A549 (cell line): ENCODE results near the gene TTLL11.

Experiments
- EP300 ChIP-seq, 2 experiments: fragments of >200 bp; sonication (Bioruptor Twin); formaldehyde crosslinking; IDR thresholded peaks; 2 replicates in 1 of 2; 3 replicates in 1 of 2; pipeline ENCODE4 v1.6.1; 2016 to 2017
- JUN ChIP-seq, 2 experiments: fragments of >200 bp; sonication (Bioruptor Twin); formaldehyde crosslinking; IDR thresholded peaks; 2 replicates in 1 of 2; 3 replicates in 1 of 2; pipeline ENCODE4 v1.6.1; 2016 to 2017
- KDM1A ChIP-seq: fragments of 200-600 bp; sonication (generic); IDR thresholded peaks from 2 replicates; pipeline ENCODE4 v1.6.1; 2016; ENCODE audit warnings: low read depth, mild to moderate bottlenecking
- POLR2A ChIP-seq: IDR thresholded peaks from 2 replicates; pipeline ENCODE4 v1.6.1; 2012; ENCODE audit warnings: mild to moderate bottlenecking, low read length
- POLR2AphosphoS2 ChIP-seq: conservative IDR thresholded peaks from 2 replicates; pipeline ENCODE4 v1.6.1; 2012; ENCODE audit warnings: low read length, improper control_type of control experiment, inconsistent platforms
- RAD21 ChIP-seq, 2 experiments: fragments of >200 bp in 1 of 2; sonication (Bioruptor Twin) in 1 of 2; formaldehyde crosslinking in 1 of 2; IDR thresholded peaks in 1 of 2; conservative IDR thresholded peaks in 1 of 2; 2 replicates in 1 of 2; 3 replicates in 1 of 2; pipeline ENCODE4 v1.6.1; 2012 to 2018; ENCODE audit warnings: inconsistent platforms in 1 of 2
- RCOR1 ChIP-seq: fragments of 150-350 bp; IDR thresholded peaks from 2 replicates; pipeline ENCODE4 v1.6.1; 2014; ENCODE audit warnings: antibody characterized with exemption, low read length, low read depth
- TF ChIP-seq, protein P1 (sequence below): fragments of >200 bp; sonication (Bioruptor Twin); formaldehyde crosslinking; IDR thresholded peaks from 3 replicates; pipeline ENCODE4 v1.5.1; 2016
- TF ChIP-seq, protein P2 (sequence below): fragments of 450-650 bp; IDR thresholded peaks from 2 replicates; pipeline ENCODE4 v1.6.1; 2014; ENCODE audit warnings: antibody characterized with exemption
- TF ChIP-seq, protein P3 (sequence below): fragments of 200-600 bp; sonication (generic); IDR thresholded peaks from 2 replicates; pipeline ENCODE4 v1.6.1; 2016; ENCODE audit warnings: antibody characterized with exemption, mild to moderate bottlenecking, moderate library complexity

DNA sequence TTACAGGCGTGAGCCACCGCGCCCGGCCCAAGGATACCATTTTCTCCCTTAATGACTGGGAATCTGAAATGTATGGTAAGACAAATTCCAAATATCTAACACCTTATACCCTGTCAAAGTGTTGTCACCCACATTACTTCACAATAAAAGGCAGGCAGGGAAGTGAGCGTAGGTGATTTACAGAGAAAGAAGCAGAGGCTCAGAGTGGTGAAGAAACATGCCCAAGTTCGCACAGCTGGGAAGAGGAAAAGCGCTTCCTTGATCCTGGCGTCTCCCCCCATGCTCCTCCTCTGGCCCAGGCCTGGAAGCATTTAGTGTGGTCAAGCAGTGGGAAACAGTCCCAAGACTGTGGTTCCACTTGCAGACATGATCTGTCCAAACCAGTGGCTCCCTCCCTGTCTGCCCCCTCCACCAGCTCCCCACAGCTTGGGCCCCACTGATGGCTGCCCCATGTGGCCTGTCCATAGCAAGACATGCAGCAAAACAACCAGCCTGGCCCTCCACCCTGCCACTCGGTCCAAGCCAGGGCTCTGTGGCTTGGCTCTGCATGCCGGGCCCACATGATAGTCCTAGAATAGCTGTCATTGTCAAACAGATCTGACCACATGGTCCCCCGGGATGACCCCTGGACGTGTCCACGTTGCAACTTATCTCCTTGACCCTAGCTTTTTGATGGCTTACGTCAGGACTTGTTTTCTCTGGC is 107.2 kb downstream of the TTLL11 start:
- TF ChIP-seq POLR2AphosphoS2 (no peak), POLR2A (no peak), EP300 (IDR thresholded peaks at IDR 0.05) (no peak), JUN (IDR thresholded peaks at IDR 0.05) (no peak), KDM1A (no peak), RAD21 (conservative IDR thresholded peaks at IDR 0.05 in 1 of 2, IDR thresholded peaks at IDR 0.05 in 1 of 2) (no peak), RCOR1 (no peak)
- TF ChIP-seq, protein P1, sequence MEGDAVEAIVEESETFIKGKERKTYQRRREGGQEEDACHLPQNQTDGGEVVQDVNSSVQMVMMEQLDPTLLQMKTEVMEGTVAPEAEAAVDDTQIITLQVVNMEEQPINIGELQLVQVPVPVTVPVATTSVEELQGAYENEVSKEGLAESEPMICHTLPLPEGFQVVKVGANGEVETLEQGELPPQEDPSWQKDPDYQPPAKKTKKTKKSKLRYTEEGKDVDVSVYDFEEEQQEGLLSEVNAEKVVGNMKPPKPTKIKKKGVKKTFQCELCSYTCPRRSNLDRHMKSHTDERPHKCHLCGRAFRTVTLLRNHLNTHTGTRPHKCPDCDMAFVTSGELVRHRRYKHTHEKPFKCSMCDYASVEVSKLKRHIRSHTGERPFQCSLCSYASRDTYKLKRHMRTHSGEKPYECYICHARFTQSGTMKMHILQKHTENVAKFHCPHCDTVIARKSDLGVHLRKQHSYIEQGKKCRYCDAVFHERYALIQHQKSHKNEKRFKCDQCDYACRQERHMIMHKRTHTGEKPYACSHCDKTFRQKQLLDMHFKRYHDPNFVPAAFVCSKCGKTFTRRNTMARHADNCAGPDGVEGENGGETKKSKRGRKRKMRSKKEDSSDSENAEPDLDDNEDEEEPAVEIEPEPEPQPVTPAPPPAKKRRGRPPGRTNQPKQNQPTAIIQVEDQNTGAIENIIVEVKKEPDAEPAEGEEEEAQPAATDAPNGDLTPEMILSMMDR = no peak
- TF ChIP-seq, protein P2, sequence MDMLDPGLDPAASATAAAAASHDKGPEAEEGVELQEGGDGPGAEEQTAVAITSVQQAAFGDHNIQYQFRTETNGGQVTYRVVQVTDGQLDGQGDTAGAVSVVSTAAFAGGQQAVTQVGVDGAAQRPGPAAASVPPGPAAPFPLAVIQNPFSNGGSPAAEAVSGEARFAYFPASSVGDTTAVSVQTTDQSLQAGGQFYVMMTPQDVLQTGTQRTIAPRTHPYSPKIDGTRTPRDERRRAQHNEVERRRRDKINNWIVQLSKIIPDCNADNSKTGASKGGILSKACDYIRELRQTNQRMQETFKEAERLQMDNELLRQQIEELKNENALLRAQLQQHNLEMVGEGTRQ = no peak
- TF ChIP-seq, protein P3, sequence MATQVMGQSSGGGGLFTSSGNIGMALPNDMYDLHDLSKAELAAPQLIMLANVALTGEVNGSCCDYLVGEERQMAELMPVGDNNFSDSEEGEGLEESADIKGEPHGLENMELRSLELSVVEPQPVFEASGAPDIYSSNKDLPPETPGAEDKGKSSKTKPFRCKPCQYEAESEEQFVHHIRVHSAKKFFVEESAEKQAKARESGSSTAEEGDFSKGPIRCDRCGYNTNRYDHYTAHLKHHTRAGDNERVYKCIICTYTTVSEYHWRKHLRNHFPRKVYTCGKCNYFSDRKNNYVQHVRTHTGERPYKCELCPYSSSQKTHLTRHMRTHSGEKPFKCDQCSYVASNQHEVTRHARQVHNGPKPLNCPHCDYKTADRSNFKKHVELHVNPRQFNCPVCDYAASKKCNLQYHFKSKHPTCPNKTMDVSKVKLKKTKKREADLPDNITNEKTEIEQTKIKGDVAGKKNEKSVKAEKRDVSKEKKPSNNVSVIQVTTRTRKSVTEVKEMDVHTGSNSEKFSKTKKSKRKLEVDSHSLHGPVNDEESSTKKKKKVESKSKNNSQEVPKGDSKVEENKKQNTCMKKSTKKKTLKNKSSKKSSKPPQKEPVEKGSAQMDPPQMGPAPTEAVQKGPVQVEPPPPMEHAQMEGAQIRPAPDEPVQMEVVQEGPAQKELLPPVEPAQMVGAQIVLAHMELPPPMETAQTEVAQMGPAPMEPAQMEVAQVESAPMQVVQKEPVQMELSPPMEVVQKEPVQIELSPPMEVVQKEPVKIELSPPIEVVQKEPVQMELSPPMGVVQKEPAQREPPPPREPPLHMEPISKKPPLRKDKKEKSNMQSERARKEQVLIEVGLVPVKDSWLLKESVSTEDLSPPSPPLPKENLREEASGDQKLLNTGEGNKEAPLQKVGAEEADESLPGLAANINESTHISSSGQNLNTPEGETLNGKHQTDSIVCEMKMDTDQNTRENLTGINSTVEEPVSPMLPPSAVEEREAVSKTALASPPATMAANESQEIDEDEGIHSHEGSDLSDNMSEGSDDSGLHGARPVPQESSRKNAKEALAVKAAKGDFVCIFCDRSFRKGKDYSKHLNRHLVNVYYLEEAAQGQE = no peak
